Measurements from ENCODE around the gene FLRT3. TPM values are rescaled to one million over a fixed set of nuclear protein-coding genes. Genes with fewer than 3 reads are reported as not detected.

Gene FLRT3
- total and polyA plus RNA-seq, 2 experiments from 2014 or later, result 0.17 to 0.45 TPM

GRCh38 chr20:14295238-14295637 lies 42.2 kb downstream of the FLRT3 start:
- Histone ChIP-seq H3K27me3 (ENCODE audit: insufficient read depth) (no peaks in the 10 kb centered on the region), H3K9me2 (ENCODE audit: insufficient read depth) (peaks cover 7% of the 10 kb centered on the region; the same call in 1 of the 2 replicates), H3K4me1 (ENCODE audit: insufficient read depth) (no peaks in the 10 kb centered on the region), H3F3A (replicated peaks; ENCODE audit: low read depth) (no peaks in the 10 kb centered on the region), H3K36me3 (ENCODE audit: insufficient read depth) (no peaks in the 10 kb centered on the region), H3K79me2 (replicated peaks; ENCODE audit: insufficient read depth) (no peaks in the 10 kb centered on the region), H3K4me3 (no peak overlapping the region), H3K4me2 (no peak overlapping the region), H4K20me1 (replicated peaks; ENCODE audit: insufficient read depth) (no peaks in the 10 kb centered on the region; the same call in 1 of the 2 replicates), H2AFZ (no peak overlapping the region), H3K27ac (ENCODE audit: low read depth) (no peak overlapping the region)
- peaks cover 3% of the 10 kb centered on the region for H3K27me3 Mint-ChIP-seq (ENCODE audit: insufficient read depth, low read depth, poor library complexity)
- H3K4me3 Mint-ChIP-seq, result no peak overlapping the region
- peak; percentile 31; the same call in 2 of the 3 replicates for ATAC-seq
- no peaks in the 10 kb centered on the region for H3K9me3 Mint-ChIP-seq
- H3K36me3 Mint-ChIP-seq (ENCODE audit: low read depth), result no peaks in the 10 kb centered on the region
- H3K27ac Mint-ChIP-seq, result peak overlapping the region; percentile 12; the same call in 1 of the 2 replicates
- H3K4me1 Mint-ChIP-seq, result no peaks in the 10 kb centered on the region; the same call in 2 of the 3 replicates
- DNase-seq (ENCODE audit: low spot score), result peak; percentile 13
- TF ChIP-seq CTCF (conservative IDR thresholded peaks at IDR 0.05; ENCODE audit: low read depth in 2 of 2) (no peak), ETS1 (IDR thresholded peaks at IDR 0.05) (no peak), STAT1 (IDR thresholded peaks at IDR 0.05; ENCODE audit: unreplicated experiment) (no peak), ZNF114 (CRISPR knock-in tag; IDR thresholded peaks at IDR 0.05) (no peak), REST (IDR thresholded peaks at IDR 0.05; ENCODE audit: unreplicated experiment) (no peak), ZNF331 (CRISPR knock-in tag; IDR thresholded peaks at IDR 0.05; ENCODE audit: low read depth) (no peak), EZH2phosphoT487 (IDR thresholded peaks at IDR 0.05; ENCODE audit: unreplicated experiment) (no peak), POLR2AphosphoS5 (IDR thresholded peaks at IDR 0.05; ENCODE audit: low read depth) (no peak), ZNF462 (CRISPR knock-in tag; IDR thresholded peaks at IDR 0.05) (no peak), EZH2 (IDR thresholded peaks at IDR 0.05; ENCODE audit: low read depth, unreplicated experiment) (no peak), JUNB (IDR thresholded peaks at IDR 0.05; ENCODE audit: unreplicated experiment) (no peak), CREB1 (CRISPR knock-in tag; IDR thresholded peaks at IDR 0.05; ENCODE audit: low read depth) (no peak), NANOG (IDR thresholded peaks at IDR 0.05; ENCODE audit: borderline replicate concordance) (no peak)
